ENCODE measurements around the gene KXD1. TPM values are rescaled to one million over a fixed set of nuclear protein-coding genes. Genes with fewer than 3 reads are reported as not detected.

Gene KXD1
- total and polyA plus RNA-seq, 2 donors (not counting 1 experiment from before 2014, with no cell fraction given), result 90.0 to 166 TPM

GRCh38 chr19:18576383-18576782 is 18.7 kb downstream of the KXD1 start:
- ATAC-seq (ENCODE audit: low read depth) (no peak), DNase-seq (no peak)
- Histone ChIP-seq H4K20me1 (ENCODE audit: control insufficient read depth, insufficient read depth, low read length, poor library complexity, severe bottlenecking) (peaks cover 26% of the 10 kb centered on the region), H3K27me3 (replicated peaks in 1 of 4; ENCODE audit: control extremely low read depth in 1 of 4, control insufficient read depth in 3 of 4, insufficient read depth in 4 of 4, low read length in 3 of 4) (no peaks in the 10 kb centered on the region), H3K36me3 (replicated peaks in 1 of 2; ENCODE audit: control extremely low read depth in 1 of 2, control insufficient read depth in 1 of 2, extremely low read depth in 1 of 2, insufficient read depth in 2 of 2, low read length in 1 of 2) (peaks cover 0 to 42% of the 10 kb centered on the region in 2 experiments), H3K27ac (ENCODE audit: low read length in 2 of 2) (no peak overlapping the region), H3K4me3 (ENCODE audit: control extremely low read depth in 1 of 5, extremely low read depth in 1 of 5, insufficient read depth in 1 of 5, low read depth in 2 of 5, low read length in 4 of 5) (no peak overlapping the region), H3K9ac (ENCODE audit: low read length) (no peak overlapping the region), H3K4me2 (replicated peaks; ENCODE audit: low read depth, low read length, poor library complexity, severe bottlenecking) (no peak overlapping the region), H3K4me1 (ENCODE audit: control insufficient read depth in 2 of 2, insufficient read depth in 2 of 2, low read length in 2 of 2) (peaks cover 12 to 18% of the 10 kb centered on the region in 2 donors), H3K79me2 (ENCODE audit: control insufficient read depth, insufficient read depth, low read length) (peaks cover 19% of the 10 kb centered on the region), H2AFZ (ENCODE audit: insufficient read depth, low read depth, low read length, poor library complexity, severe bottlenecking) (no peak overlapping the region), H3K9me3 (ENCODE audit: control extremely low read depth in 1 of 3, control insufficient read depth in 2 of 3, insufficient read depth in 1 of 3, low read length in 2 of 3) (no peaks in the 10 kb centered on the region)
- no peaks in the 10 kb centered on the region for H3K27me3 Mint-ChIP-seq
- no peaks in the 10 kb centered on the region for H3K9me3 Mint-ChIP-seq (ENCODE audit: insufficient read depth)
- ChIA-PET CTCF (interaction anchor here (0.6 kb wide), 1 partner anchor 10 kb away, joined by 3 read pairs; no protein-coding TSS in a partner anchor), POLR2A (no interaction called here)
- intact Hi-C loops (cut with micrococcal nuclease), result no loop called here
- H3K4me3 Mint-ChIP-seq, result no peak overlapping the region
- no peak overlapping the region for H3K27ac Mint-ChIP-seq
- WGBS (ENCODE audit: insufficient coverage), result 93% methylated on average over 7 of the region's 8 CpGs
- peaks cover 14% of the 10 kb centered on the region for H3K4me1 Mint-ChIP-seq
- TF ChIP-seq, protein P1, sequence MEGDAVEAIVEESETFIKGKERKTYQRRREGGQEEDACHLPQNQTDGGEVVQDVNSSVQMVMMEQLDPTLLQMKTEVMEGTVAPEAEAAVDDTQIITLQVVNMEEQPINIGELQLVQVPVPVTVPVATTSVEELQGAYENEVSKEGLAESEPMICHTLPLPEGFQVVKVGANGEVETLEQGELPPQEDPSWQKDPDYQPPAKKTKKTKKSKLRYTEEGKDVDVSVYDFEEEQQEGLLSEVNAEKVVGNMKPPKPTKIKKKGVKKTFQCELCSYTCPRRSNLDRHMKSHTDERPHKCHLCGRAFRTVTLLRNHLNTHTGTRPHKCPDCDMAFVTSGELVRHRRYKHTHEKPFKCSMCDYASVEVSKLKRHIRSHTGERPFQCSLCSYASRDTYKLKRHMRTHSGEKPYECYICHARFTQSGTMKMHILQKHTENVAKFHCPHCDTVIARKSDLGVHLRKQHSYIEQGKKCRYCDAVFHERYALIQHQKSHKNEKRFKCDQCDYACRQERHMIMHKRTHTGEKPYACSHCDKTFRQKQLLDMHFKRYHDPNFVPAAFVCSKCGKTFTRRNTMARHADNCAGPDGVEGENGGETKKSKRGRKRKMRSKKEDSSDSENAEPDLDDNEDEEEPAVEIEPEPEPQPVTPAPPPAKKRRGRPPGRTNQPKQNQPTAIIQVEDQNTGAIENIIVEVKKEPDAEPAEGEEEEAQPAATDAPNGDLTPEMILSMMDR (IDR thresholded peaks at IDR 0.05), result no peak
- TF ChIP-seq EZH2 (IDR thresholded peaks at IDR 0.05; ENCODE audit: borderline replicate concordance, insufficient read depth, low read depth, low read length, poor library complexity, severe bottlenecking), result no peak

DNA sequence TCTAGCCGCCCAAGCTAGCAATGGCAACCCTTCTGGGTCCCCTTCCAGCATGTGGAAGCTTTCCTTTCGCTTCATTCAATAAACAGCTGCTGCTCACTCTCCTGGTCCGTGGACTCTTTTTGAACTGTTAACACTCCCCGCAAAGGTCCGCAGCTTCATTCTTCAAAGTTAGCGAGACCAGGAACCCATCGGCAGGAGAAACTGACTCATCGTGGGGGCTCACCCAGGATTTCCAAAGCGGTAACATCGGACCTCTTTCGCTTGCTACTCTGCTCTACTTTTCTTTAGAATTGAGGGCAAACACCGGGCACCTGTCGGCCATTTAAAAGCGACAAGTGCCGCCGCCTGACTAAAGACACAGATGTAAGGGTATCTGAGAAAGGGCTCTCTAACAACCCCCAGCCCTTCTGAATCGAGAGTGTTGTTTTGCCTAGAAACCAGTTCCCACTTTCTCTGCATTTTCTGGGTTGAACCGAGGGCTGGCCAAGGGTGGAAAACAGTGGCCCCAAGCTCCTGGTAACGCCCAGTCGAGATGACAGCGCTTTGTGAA is 19.8 kb downstream of the KXD1 start:
- Mint-ChIP-seq H3K27ac (no peak overlapping the region), H3K4me1 (peaks cover 9% of the 10 kb centered on the region), H3K9me3 (ENCODE audit: insufficient read depth) (no peaks in the 10 kb centered on the region), H3K4me3 (no peak overlapping the region), H3K27me3 (no peaks in the 10 kb centered on the region)
- no peak overlapping the region for H3K4me3 ChIP-seq (ENCODE audit: control extremely low read depth in 1 of 5, extremely low read depth in 1 of 5, insufficient read depth in 1 of 5, low read depth in 2 of 5, low read length in 4 of 5)
- TF ChIP-seq EZH2 (IDR thresholded peaks at IDR 0.05; ENCODE audit: borderline replicate concordance, insufficient read depth, low read depth, low read length, poor library complexity, severe bottlenecking), result no peak
- TF ChIP-seq, protein P1 (IDR thresholded peaks at IDR 0.05), result no peak
- no peaks in the 10 kb centered on the region for H3K27me3 ChIP-seq (replicated peaks in 1 of 4; ENCODE audit: control extremely low read depth in 1 of 4, control insufficient read depth in 3 of 4, insufficient read depth in 4 of 4, low read length in 3 of 4)
- peaks cover 21% of the 10 kb centered on the region for H4K20me1 ChIP-seq (ENCODE audit: control insufficient read depth, insufficient read depth, low read length, poor library complexity, severe bottlenecking)
- DNase-seq, result no peak
- no peak for ATAC-seq (ENCODE audit: low read depth)
- POLR2A ChIA-PET, result interaction anchor here (0.6 kb wide), 1 partner anchor 581 kb away, joined by 4 read pairs; no protein-coding TSS in a partner anchor
- H3K79me2 ChIP-seq (ENCODE audit: control insufficient read depth, insufficient read depth, low read length), result peaks cover 11% of the 10 kb centered on the region
- H3K4me1 ChIP-seq (ENCODE audit: control insufficient read depth in 2 of 2, insufficient read depth in 2 of 2, low read length in 2 of 2), result peaks cover 8 to 13% of the 10 kb centered on the region in 2 donors
- no peak overlapping the region for H3K27ac ChIP-seq (ENCODE audit: low read length in 2 of 2)
- H3K9ac ChIP-seq (ENCODE audit: low read length), result no peak overlapping the region
- CTCF ChIA-PET, result interaction anchor here (0.7 kb wide), 1 partner anchor 12 kb away, joined by 4 read pairs; the partner anchor contains the start of gene REX1BD
- WGBS (ENCODE audit: insufficient coverage), result 93% methylated on average over 21 of the region's 21 CpGs
- intact Hi-C loops (cut with micrococcal nuclease), result no loop called here
- no peak overlapping the region for H2AFZ ChIP-seq (ENCODE audit: insufficient read depth, low read depth, low read length, poor library complexity, severe bottlenecking)
- no peak overlapping the region for H3K4me2 ChIP-seq (replicated peaks; ENCODE audit: low read depth, low read length, poor library complexity, severe bottlenecking)
- no peaks in the 10 kb centered on the region for H3K9me3 ChIP-seq (ENCODE audit: control extremely low read depth in 1 of 3, control insufficient read depth in 2 of 3, insufficient read depth in 1 of 3, low read length in 2 of 3)
- H3K36me3 ChIP-seq (replicated peaks in 1 of 2; ENCODE audit: control extremely low read depth in 1 of 2, control insufficient read depth in 1 of 2, extremely low read depth in 1 of 2, insufficient read depth in 2 of 2, low read length in 1 of 2), result peaks cover 0 to 42% of the 10 kb centered on the region in 2 experiments

Measured in B cell (primary cell).